Mucosa of gallbladder (tissue), 1 donor: ENCODE data around the gene DUSP28. TPM values are rescaled to one million over a fixed set of nuclear protein-coding genes. Genes with fewer than 3 reads are reported as not detected.

Source experiments
- DNase-seq: peaks from one replicate; pipeline ENCODE4 v3.0.0-alpha.2; 2020; ENCODE audit warnings: low spot score
- total RNA-seq: library from RNA; stranded (reverse); gene quantifications from one replicate; pipeline ENCODE4 v1.2.1, GENCODE V29; 2021
- donor health status: DM: no; HTN: no; CAD: no.

Gene DUSP28
- total RNA-seq, 1 donor from 2014 or later = 4.0 TPM

- DNase-seq = no peak
These were observed 32.9 kb upstream of the DUSP28 start for GRCh38 chr2:240527153-240527750.

DNA sequence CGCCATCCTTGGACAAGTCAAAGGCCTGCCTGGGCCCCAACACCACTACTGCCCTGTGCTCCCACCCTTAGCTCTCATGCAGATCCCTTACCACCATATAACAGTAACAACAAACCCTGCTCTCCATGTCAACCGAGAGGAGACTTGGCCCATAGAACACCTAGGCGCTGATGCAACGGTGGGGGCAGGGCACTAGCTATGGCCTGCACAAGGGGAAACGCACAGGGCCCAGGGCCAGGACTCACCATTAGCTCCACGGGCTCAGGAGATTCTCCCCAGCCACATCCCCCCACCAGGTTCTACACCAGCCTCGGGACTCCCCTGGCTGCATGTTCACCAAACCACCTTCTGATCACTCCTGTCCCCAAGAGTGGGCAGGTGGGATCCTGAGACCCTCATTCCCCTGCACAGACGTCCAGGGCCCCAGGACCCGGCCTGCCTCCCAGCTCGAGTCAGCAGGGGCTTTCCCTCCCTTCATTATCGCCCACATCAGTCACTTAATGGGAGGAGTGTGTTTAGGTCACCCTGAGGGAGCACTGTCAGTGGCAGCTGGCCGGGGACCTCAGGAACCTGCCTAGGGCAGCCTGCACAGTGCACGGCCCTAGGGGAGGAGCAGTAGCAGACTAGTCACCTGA, 31.6 kb upstream of the DUSP28 start:
- no peak for DNase-seq

- no peak for DNase-seq
These were observed 30.7 kb upstream of the DUSP28 start for GRCh38 chr2:240529344-240529999.

DNA sequence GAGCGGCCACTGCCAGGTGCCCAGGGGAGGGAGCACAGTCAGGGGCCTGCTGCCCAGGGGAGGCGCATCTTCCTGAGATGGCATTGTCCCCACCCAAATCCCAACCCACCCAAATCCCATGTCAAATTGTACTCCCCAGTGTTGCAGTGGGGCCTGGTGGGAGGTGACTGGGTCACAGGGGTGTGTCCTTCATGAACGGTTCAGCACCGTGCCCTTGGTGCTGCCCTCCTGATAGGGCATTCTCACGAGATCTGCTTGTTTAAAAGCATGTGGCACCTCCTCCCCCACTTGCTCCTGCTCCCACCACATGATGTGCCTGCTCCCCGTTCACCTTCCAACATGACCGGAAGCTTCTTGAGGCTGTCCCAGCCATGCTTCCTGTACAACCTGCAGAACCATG, 30.0 kb upstream of the DUSP28 start:
- DNase-seq = no peak

DNA sequence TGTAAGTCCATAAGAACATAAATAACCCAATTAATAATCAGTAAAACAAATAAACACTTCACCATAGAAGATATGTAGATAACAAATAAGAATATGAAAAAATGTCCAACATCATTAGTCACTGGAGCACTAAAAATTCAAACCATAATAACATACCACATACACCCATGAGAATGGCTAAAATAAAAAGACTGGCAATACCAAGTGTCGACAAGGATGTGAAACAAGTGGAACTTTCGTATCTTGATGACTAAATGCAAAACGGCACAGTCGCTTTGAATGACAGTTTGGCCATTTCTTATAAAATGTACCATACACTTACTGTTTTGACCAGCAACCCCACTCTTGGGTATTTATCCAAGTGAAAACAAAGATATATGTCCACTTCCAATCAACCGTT, 29.1 kb upstream of the DUSP28 start:
- no peak for DNase-seq

- DNase-seq = no peak
These were observed 28.0 kb upstream of the DUSP28 start for GRCh38 chr2:240532031-240532775.

DNA sequence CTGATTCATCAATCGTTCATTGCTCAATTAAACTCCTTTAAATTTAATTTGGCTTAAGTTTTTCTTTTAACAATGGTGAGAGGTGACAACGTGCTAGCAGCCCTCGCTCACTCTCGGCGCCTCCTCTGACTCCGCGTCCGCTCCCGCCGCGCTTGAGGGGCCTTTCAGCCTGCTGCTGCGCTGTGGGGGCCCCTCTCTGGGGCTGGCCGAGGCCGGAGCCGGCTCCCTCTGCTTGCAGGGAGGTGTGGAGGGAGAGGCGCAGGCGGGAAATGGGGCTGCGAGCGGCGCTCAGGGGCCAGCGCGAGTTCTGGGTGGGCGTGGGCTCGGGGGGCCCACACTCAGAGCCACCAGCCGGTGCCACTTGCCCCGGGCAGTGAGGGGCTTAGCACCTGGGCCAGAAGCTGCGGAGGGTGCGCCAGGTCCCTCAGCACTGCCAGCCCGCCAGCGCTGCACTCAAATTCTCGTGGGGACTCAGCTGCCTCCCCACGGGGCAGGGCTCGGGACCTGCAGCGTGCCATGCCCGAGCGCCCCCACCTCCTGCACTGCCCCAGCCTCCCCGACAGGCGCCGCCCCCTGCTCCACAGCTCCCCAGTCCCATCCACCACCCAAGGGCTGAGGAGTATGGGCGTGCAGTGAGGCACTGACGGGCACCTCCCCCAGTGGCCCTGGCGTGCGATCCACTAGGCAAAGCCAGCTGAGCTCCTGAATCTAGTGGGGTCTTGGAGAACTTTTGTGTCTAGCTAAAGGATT, 22.0 kb upstream of the DUSP28 start:
- peak; percentile 3 for DNase-seq

- DNase-seq = peak; percentile 8
These were observed 21.1 kb upstream of the DUSP28 start for GRCh38 chr2:240539101-240539500.

DNA sequence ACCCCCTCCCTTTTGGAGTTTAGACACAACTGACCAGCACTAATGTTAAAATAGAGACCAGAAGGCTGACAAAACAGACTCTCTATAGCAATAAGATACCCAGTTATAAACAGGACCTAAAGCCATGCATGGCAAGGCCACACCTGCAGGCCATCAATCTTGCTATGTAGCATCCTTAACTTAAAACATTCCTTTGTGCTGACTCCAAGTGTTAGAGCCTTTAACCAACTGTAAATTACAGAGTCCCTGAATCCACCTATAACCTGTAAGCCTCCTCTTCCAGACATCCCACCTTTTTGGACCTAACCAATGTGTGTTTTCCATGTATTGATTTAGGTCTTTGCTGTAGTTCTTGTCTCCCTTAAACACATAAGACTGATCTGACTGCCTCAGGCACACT, 20.3 kb upstream of the DUSP28 start:
- DNase-seq = no peak

- no peak for DNase-seq
These were observed 8.9 kb upstream of the DUSP28 start for GRCh38 chr2:240551288-240551687.

GRCh38 chr2:240551811-240552210, 8.3 kb upstream of the DUSP28 start:
- no peak for DNase-seq

- peak; percentile 5 for DNase-seq
These were observed 6.1 kb upstream of the DUSP28 start for GRCh38 chr2:240553956-240554480.

GRCh38 chr2:240554767-240555493, 5.2 kb upstream of the DUSP28 start:
- DNase-seq = no peak

- no peak for DNase-seq
These were observed 4.5 kb upstream of the DUSP28 start for GRCh38 chr2:240555541-240556250.

DNA sequence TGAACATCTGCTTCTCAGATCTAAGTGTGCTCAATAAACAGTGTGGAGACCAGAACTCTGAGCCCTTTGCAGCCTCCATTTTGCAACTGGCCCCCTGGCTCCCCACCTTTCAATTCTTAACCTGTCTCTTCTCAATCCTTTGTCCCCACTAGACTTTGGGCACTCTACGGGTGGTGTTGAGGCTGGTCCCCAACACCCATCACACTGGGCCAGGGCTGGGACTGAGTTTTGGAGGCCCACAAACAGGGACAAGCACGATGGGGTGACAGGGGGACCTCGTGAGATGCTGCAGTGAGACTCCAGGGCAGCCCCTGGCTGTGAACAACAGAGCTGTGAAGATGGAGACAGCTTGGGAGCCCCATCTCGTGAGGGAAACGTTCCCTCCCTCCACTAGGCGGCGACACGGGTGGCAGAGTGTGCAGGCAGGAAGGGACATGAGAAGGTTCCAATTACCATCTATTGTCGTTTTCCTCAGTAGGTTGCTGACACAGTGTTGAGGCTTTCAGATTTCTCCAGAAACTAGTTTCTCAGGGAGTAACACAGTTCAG, 3.5 kb upstream of the DUSP28 start:
- DNase-seq = peak; percentile 12

DNA sequence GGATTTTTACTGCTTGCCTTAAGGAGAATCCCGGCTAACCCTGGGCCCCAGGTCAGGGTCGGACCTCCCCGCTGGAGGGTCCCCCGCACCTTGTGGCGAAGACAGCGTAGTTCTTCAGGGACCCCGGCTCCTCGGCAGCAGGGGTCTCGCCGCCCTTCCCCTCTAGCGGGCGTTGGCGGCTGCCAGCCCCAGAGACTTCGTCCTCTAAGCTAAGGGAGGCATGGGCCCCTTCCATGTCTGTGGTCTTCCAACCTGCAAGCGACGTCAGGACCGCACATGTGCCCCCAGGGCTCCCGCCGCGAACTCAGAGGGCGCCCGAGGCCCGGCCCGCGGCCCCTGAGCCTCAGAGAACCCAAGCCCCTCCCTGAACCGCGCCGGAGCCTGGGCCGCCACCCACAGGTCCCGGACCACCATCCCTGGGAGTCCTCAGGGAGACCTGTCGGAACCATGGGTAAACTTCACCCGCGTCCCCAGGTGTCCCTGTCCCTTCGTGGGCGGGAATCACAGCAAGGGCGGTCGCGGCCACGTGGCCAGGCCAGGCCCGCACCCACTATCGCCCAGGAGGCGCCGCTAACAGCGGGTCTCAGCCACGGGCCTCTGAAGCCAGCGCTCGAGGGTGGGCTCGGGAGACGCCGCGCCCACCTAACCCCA, 2.9 kb upstream of the DUSP28 start:
- DNase-seq = peak; percentile 8

DNA sequence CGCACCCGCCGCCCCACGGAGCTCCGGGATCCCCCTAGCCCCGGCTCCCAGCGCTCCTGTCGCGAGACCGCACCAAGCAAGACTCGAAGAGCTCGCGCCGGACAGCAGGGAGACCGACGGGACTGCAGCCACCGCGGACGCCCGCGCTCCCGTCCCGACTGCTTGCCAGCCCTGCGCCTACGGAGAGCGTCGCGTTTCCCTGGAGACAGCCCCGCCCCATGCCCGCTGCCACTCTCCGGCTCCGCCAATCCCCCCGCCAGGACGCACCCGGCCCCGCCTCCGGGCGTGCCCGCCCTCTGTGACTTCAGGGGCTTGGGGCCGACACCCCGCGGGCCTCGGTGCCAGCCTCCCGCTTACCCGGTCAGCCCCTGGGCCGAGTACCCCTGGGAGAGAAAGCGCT, 2.3 kb upstream of the DUSP28 start, which contains the start of gene ANKMY1:
ANKMY1 (minus strand) TSS at position 181 of the 400 bp plus-strand sequence. CDS start 653 bp downstream, outside the sequence.
- peak; percentile 50 for DNase-seq

DNA sequence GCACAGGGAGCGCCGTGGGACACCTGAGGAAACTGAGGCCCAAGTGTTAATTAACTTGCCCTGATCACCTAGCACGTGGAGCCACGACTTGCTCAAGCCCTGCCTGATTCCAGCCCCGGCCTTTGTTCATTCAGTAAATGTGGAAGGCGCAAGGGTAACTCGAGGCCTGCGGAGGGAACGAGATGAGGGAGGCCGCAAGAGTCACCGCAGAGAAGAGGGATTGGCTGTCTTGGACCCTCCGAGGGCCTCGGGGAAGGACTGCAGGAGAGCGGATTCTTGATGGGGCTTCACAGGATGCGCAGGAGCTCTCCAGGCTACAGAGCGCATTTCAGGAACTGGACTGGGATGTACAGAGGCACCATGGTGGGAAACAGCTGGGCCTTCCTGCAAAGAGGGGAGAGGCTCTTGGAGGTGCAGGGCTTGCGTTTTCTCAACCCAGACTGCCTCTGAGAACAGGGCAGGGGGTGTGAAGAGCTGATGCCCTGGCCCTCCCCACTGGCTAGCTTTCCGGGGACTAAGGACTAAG, 1.9 kb upstream of the DUSP28 start:
- DNase-seq = no peak

GRCh38 chr2:240559286-240559685, 871 bp upstream of the DUSP28 start:
- peak; percentile 10 for DNase-seq
